Smooth muscle cell (in vitro differentiated cells): Measurements from ENCODE around the gene MACO1. TPM values are rescaled to one million over a fixed set of nuclear protein-coding genes. Genes with fewer than 3 reads are reported as not detected.
"Not testable (repeated sequence)": the region's sequence is repeated elsewhere in the genome, so short reads cannot be mapped to it uniquely, and the experiment has no call there.

ENCODE experiments used
- DNase-seq: peaks from one replicate; lab custom pipeline; 2025; ENCODE audit not compliant: unreplicated experiment; lab: John Stamatoyannopoulos, UW
- H2AFZ ChIP-seq: fragments of 200-600 bp; sonication (generic); 2 replicates; pipeline ENCODE4 v1.6.0; 2016; ENCODE audit warnings: antibody characterized with exemption, low read depth, mild to moderate bottlenecking
- H3F3A ChIP-seq: fragments of 200-600 bp; sonication (generic); 2 replicates; pipeline ENCODE4 v1.6.0; 2017; ENCODE audit warnings: antibody characterized with exemption, low read depth
- H3K27ac ChIP-seq: fragments of 200-600 bp; sonication (generic); 2 replicates; pipeline ENCODE4 v1.5.1; 2016; ENCODE audit warnings: low read depth, mild to moderate bottlenecking
- H3K27me3 ChIP-seq: fragments of 200-600 bp; sonication (generic); 2 replicates; pipeline ENCODE4 v1.6.1; 2016; ENCODE audit warnings: low read depth, mild to moderate bottlenecking
- H3K36me3 ChIP-seq: fragments of 200-600 bp; sonication (generic); 2 replicates; pipeline ENCODE4 v1.5.1; 2016; ENCODE audit warnings: low read depth
- H3K4me1 ChIP-seq: fragments of 200-600 bp; sonication (generic); 2 replicates; pipeline ENCODE4 v1.5.1; 2016; ENCODE audit warnings: low read depth
- H3K4me2 ChIP-seq: fragments of 200-600 bp; sonication (generic); 2 replicates; pipeline ENCODE4 v1.6.0; 2016; ENCODE audit warnings: mild to moderate bottlenecking
- H3K4me3 ChIP-seq: fragments of 200-600 bp; sonication (generic); 2 replicates; pipeline ENCODE4 v1.5.1; 2016; ENCODE audit warnings: mild to moderate bottlenecking
- H3K79me2 ChIP-seq: fragments of 200-600 bp; sonication (generic); 2 replicates; pipeline ENCODE4 v1.6.0; 2016; ENCODE audit warnings: low read depth, mild to moderate bottlenecking
- H3K9ac ChIP-seq: fragments of 200-600 bp; sonication (generic); 2 replicates; pipeline ENCODE4 v1.6.0; 2016; ENCODE audit warnings: low read depth
- H3K9me3 ChIP-seq: fragments of 200-600 bp; sonication (generic); replicated peaks from 2 replicates; pipeline ENCODE4 v1.5.1; 2016; ENCODE audit warnings: low read depth
- H4K20me1 ChIP-seq: fragments of 200-600 bp; sonication (generic); 2 replicates; pipeline ENCODE4 v1.6.0; 2016; ENCODE audit warnings: low read depth
- WGBS: methylation state at CpG from one replicate; pipeline ENCODE4 v1.1.7; 2016; ENCODE audit warnings: low lambda C conversion rate; 5-methylcytosine and 5-hydroxymethylcytosine counted together
- polyA plus RNA-seq: library from polyadenylated mRNA; unstranded; fragments of >200 nt; fragmentation: Nextera tagmentation; extraction: Ambion mirVana; gene quantifications from 2 replicates; pipeline ENCODE4 v1.2.1, GENCODE V29; 2016
- total RNA-seq: library from RNA; depleted of rRNA; stranded (reverse); fragments of >200 nt; gene quantifications from 2 replicates; pipeline ENCODE4 v1.2.3, GENCODE V29; 2014
- TF ChIP-seq, protein P1 (sequence below): fragments of 200-600 bp; sonication (generic); IDR thresholded peaks from 2 replicates; pipeline ENCODE4 v1.5.1; 2017; ENCODE audit warnings: borderline replicate concordance, mild to moderate bottlenecking, antibody characterized with exemption; ENCODE audit not compliant: insufficient read depth, poor library complexity, severe bottlenecking

Gene MACO1, protein sequence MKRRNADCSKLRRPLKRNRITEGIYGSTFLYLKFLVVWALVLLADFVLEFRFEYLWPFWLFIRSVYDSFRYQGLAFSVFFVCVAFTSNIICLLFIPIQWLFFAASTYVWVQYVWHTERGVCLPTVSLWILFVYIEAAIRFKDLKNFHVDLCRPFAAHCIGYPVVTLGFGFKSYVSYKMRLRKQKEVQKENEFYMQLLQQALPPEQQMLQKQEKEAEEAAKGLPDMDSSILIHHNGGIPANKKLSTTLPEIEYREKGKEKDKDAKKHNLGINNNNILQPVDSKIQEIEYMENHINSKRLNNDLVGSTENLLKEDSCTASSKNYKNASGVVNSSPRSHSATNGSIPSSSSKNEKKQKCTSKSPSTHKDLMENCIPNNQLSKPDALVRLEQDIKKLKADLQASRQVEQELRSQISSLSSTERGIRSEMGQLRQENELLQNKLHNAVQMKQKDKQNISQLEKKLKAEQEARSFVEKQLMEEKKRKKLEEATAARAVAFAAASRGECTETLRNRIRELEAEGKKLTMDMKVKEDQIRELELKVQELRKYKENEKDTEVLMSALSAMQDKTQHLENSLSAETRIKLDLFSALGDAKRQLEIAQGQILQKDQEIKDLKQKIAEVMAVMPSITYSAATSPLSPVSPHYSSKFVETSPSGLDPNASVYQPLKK
- total RNA-seq (29.8 and 33.6 TPM in 2 replicates), polyA plus RNA-seq (19.1 and 19.8 TPM in 2 replicates)

DNA sequence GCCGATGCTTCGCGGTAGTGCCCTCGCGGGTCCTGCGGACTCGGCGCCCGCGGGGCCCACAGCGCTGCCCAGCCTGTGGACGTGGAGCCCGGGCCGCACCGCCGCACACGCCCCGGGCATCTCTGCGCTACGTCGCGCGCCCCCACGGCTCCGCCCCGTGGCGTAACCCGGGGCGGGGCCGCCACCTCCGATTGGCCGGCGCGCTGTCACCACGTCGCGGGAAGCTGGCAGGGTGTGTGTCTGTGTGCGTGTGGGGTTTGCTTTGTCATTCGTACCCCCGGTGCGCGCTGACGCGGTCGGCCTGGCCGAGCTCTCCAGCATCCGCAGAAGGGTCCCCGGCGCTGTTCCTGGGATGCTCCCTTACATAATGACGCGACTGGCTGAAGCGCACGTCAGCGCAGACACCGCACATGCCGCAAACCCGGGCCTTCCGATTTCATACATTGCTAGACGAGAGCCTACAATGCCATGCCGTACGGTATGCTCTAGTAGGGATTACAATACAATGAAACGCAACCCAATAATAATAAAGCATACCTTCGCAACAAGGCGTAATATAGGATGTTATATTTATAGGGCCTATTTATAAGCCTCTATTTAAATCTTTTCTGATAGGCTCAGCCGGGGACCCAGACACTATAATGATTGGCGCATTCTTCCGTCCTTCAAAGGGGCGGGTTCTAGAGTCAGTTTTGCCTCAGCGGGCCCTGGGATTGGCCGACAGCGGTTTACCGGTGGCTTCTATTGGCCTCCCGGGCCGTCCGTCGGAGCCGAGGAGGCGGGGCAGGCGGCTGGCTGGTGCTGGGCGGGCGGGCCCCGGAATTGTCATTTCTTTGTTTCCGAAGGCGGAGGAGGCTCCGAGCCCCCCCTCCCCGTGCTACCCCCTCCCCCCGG, at the start of gene MACO1:
MACO1 (plus strand) TSS at position 825 of the 894 bp plus-strand sequence. CDS start 202 bp downstream, outside the sequence.
- H3K27me3 ChIP-seq, result no peaks in the 10 kb centered on the region
- under 1% methylated on average over 81 of the region's 87 CpGs for WGBS

DNA sequence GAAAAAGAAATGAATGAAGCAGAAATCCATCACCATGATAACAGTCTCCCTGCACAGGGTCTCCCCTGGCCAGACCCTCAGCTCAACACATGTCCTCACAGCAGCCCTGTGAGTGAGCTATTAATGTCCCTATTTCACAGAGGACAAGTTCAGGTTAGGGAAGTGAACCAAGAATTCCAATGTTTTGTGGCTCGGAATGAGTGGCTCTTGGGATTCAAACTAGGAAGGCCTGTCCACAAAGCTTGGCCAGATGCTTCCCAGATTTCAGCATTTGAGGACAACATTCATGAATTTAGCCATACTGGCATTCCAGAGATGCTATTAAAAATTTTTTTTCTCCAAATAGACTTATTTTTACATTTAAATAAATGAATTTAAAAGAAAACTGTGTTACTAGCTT, 48.2 kb upstream of the MACO1 start:
- not testable (repeated sequence) for H3K79me2 ChIP-seq, H3K9me3 ChIP-seq, H3K9ac ChIP-seq, H3K27ac ChIP-seq, DNase-seq, H3F3A ChIP-seq, H2AFZ ChIP-seq, H3K4me2 ChIP-seq, H3K36me3 ChIP-seq, H4K20me1 ChIP-seq, H3K4me3 ChIP-seq, H3K27me3 ChIP-seq, H3K4me1 ChIP-seq
- 81% methylated on average over 1 of the region's 1 CpG for WGBS

More for the DNA sequence above, at the start of gene MACO1:
- H4K20me1 ChIP-seq, result peaks cover 40% of the 10 kb centered on the region
- no peaks in the 10 kb centered on the region for H3K36me3 ChIP-seq
- peak within 1 kb of the TSS; percentile 90 for H3K4me3 ChIP-seq
- peak; percentile 85 for DNase-seq
- H3K9me3 ChIP-seq, result no peaks in the 10 kb centered on the region
- H3K27ac ChIP-seq, result peak within 1 kb of the TSS; percentile 93
- H2AFZ ChIP-seq, result peak within 1 kb of the TSS; percentile 98
- no peaks in the 10 kb centered on the region for H3F3A ChIP-seq
- H3K9ac ChIP-seq, result peak within 1 kb of the TSS; percentile 93
- peaks cover 11% of the 10 kb centered on the region for H3K4me1 ChIP-seq
- TF ChIP-seq, protein P1, sequence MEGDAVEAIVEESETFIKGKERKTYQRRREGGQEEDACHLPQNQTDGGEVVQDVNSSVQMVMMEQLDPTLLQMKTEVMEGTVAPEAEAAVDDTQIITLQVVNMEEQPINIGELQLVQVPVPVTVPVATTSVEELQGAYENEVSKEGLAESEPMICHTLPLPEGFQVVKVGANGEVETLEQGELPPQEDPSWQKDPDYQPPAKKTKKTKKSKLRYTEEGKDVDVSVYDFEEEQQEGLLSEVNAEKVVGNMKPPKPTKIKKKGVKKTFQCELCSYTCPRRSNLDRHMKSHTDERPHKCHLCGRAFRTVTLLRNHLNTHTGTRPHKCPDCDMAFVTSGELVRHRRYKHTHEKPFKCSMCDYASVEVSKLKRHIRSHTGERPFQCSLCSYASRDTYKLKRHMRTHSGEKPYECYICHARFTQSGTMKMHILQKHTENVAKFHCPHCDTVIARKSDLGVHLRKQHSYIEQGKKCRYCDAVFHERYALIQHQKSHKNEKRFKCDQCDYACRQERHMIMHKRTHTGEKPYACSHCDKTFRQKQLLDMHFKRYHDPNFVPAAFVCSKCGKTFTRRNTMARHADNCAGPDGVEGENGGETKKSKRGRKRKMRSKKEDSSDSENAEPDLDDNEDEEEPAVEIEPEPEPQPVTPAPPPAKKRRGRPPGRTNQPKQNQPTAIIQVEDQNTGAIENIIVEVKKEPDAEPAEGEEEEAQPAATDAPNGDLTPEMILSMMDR, result no peak
- H3K4me2 ChIP-seq, result peak within 1 kb of the TSS; percentile 99
- H3K79me2 ChIP-seq, result peaks cover 44% of the 10 kb centered on the region

DNA sequence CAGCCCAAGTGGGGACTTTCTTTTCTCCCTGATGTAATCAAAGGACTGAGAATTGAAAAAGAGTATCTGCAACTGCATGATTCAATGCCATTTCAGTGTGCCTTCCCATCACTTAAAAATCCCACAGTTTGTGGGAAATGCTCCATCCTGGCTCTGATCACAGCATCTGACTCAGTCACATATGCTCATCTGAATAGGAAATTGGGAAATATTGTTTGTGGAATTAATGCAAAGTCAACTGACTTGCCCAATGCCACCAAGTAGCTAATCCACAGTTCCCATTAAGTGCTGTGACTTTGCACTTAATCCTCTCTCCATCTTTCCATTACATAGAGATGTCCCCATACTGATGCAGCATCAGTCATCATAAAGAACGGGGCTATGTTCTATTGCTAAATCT, 47.6 kb upstream of the MACO1 start:
- H4K20me1 ChIP-seq, H3K27me3 ChIP-seq, H3K79me2 ChIP-seq, H3K27ac ChIP-seq, H3K9ac ChIP-seq, H2AFZ ChIP-seq, H3F3A ChIP-seq, H3K9me3 ChIP-seq, H3K4me2 ChIP-seq, H3K4me1 ChIP-seq, H3K4me3 ChIP-seq, DNase-seq, H3K36me3 ChIP-seq: not testable (repeated sequence)
- 71% methylated on average over 1 of the region's 1 CpG for WGBS

DNA sequence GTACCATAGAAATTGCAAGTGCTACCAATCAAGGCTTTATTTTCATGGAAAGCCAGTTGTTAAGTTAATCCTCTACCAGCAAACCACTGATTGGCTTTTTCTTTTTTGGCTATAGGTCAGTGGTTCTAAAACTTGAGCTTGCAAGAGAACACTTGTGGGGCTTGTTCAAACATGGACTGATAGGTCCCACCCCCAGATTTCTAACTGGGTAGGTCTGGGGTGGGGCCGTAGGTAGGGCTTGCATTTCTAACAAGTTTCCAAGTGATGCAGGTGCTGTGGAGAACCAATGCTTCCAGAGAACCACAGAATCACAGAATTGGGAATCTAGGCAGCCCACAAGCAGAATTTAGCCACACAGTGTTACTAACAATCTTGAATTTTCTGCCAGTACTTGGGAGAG, 46.8 kb upstream of the MACO1 start:
- H3K4me2 ChIP-seq, H3K27me3 ChIP-seq, H3K27ac ChIP-seq, H3K4me1 ChIP-seq, H3K36me3 ChIP-seq, H3K9ac ChIP-seq, DNase-seq, H3K79me2 ChIP-seq, H4K20me1 ChIP-seq, H2AFZ ChIP-seq, H3K4me3 ChIP-seq, H3K9me3 ChIP-seq, H3F3A ChIP-seq: not testable (repeated sequence)
- no CpG with 5 or more reads among the region's 1 CpG for WGBS

DNA sequence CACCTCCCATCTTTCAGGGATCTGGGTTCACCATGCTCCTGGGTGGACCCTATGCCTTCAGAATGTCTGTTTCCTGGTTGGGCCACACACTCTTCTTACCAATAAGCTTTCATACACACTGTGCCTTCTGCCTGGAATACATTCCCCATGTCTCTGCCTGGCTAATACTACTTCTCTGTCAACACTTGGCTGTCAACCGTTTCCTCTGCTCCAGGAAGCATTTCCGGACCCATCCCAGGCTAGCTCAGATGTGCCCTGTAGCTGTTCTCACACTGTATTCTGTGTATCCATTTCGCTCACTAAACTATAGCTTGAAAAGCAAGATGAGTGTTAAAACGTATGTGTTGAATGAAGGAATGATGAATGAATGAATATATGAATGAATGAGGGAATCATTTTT, 43.6 kb upstream of the MACO1 start:
- H2AFZ ChIP-seq, H3K27me3 ChIP-seq, H3K9ac ChIP-seq, H3K4me1 ChIP-seq, H4K20me1 ChIP-seq, H3F3A ChIP-seq, H3K79me2 ChIP-seq, H3K4me2 ChIP-seq, H3K9me3 ChIP-seq, H3K4me3 ChIP-seq, H3K36me3 ChIP-seq, H3K27ac ChIP-seq, DNase-seq: not testable (repeated sequence)
- WGBS, result 75% methylated on average over 4 of the region's 4 CpGs

DNA sequence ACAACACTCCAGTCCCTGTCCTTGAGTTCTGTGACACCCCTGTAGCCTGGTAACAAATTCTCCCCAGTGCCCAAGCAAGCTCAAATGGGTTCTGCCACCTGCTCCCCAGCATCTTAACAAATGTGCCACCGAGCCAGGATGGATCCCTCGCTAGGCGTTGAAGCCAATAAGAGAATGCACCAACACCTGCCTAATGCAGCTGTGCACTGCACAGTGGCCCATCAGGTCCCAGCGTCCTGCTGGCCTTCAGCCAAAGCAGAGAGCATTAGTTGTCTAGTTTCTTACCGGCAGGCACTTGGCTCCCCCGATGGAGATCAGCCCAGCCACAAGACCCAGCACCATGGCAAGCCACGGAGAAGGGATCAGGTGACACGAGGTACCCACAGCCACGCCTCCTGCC, 42.0 kb upstream of the MACO1 start:
- not testable (repeated sequence) for H3K79me2 ChIP-seq, H2AFZ ChIP-seq, H3K36me3 ChIP-seq, H4K20me1 ChIP-seq, H3K4me3 ChIP-seq, H3K4me2 ChIP-seq, H3K27ac ChIP-seq, DNase-seq, H3F3A ChIP-seq, H3K9me3 ChIP-seq, H3K4me1 ChIP-seq, H3K27me3 ChIP-seq, H3K9ac ChIP-seq
- whole genome bisulfite sequencing, result 80% methylated on average over 8 of the region's 9 CpGs

DNA sequence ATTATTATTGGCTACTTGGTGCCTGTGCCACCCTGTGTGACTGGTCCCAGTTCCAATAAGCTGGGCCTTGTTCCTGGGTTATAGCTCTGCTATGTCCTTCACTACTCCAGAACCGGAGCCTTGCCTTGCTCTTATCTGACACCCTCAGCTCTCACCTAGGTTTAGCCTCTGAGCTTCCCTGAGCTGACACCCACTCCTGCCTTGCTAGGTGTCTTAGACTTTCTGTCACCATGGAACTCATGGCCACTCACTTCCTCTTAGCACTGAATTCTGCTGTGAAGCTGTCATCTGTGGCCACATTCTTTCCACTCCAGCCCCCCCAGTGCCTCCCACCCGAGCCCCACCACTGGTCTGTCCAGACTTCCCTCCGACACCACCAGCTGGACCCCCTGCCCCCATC, 41.0 kb upstream of the MACO1 start:
- H3K4me3 ChIP-seq, H3K27me3 ChIP-seq, DNase-seq, H3K9me3 ChIP-seq, H3K27ac ChIP-seq, H3K9ac ChIP-seq, H4K20me1 ChIP-seq, H3K36me3 ChIP-seq, H3K4me2 ChIP-seq, H3K4me1 ChIP-seq, H3F3A ChIP-seq, H3K79me2 ChIP-seq, H2AFZ ChIP-seq: not testable (repeated sequence)
- WGBS, result 95% methylated on average over 2 of the region's 3 CpGs
